Endothelial cell of umbilical vein (primary cell): ENCODE results near the gene KRT8. TPM values are rescaled to one million over a fixed set of nuclear protein-coding genes. Genes with fewer than 3 reads are reported as not detected.

Source experiments
- BruUV-seq: library from RNA; stranded (reverse); fragments of 400-500 nt; replicated peaks from 2 replicates; lab custom pipeline; 2021; lab: Mats Ljungman, UMichigan
- CTCF ChIA-PET: fragments of 300-600, 350-600 bp; sonication (Branson Sonifier 250); formaldehyde crosslinking; loops from one replicate; lab custom pipeline; 2021; ENCODE audit warnings: antibody characterized with exemption, inconsistent platforms; lab: Charles Lee
- POLR2A ChIA-PET: fragments of 300-600, 350-600 bp; sonication (Branson Sonifier 250); formaldehyde crosslinking; loops from one replicate; lab custom pipeline; 2021; ENCODE audit warnings: antibody characterized with exemption, inconsistent platforms; lab: Charles Lee
- DNase-seq: peaks from one replicate; pipeline ENCODE4 v3.0.0-alpha.2; 2011; ENCODE audit warnings: low read depth, low spot score
- FAIRE-seq: peaks from 2 replicates; lab custom pipeline; 2011; peaks lifted over from hg19 to GRCh38; lab: Jason Lieb, UNC
- H2AFZ ChIP-seq: 2 replicates; pipeline ENCODE4 v1.6.0; 2012; ENCODE audit warnings: low read depth, low read length, control low read depth, inconsistent platforms
- H3K27ac ChIP-seq: 2 replicates; pipeline ENCODE4 v1.5.1; 2011; ENCODE audit warnings: low read depth, mild to moderate bottlenecking, control low read depth, low read length, moderate library complexity; ENCODE audit not compliant: insufficient read depth
- H3K27me3 ChIP-seq, 2 experiments: 2 replicates each; pipeline versions ENCODE4 v1.6.0 to v1.6.1; 2011; ENCODE audit warnings: low read length in 2 of 2, mixed read lengths in 1 of 2; ENCODE audit not compliant: control insufficient read depth in 2 of 2, insufficient read depth in 2 of 2
- H3K36me3 ChIP-seq, 2 experiments: 2 replicates in 1 of 2; 3 replicates in 1 of 2; pipeline ENCODE4 v1.5.1; 2011; ENCODE audit warnings: low read length in 2 of 2, mild to moderate bottlenecking in 1 of 2, moderate library complexity in 1 of 2; ENCODE audit not compliant: control insufficient read depth in 2 of 2, insufficient read depth in 2 of 2; ENCODE audit errors: extremely low read depth in 1 of 2
- H3K4me1 ChIP-seq: 3 replicates; pipeline ENCODE4 v1.5.1; 2011; ENCODE audit warnings: mild to moderate bottlenecking, low read length; ENCODE audit not compliant: control insufficient read depth, insufficient read depth; ENCODE audit errors: extremely low read depth
- H3K4me2 ChIP-seq: 2 replicates; pipeline ENCODE4 v1.6.1; 2011; ENCODE audit warnings: low read length, control low read depth, mixed read lengths; ENCODE audit not compliant: insufficient read depth
- H3K4me3 ChIP-seq, 3 experiments: fragments of 200-600 bp in 1 of 3; sonication (generic), shearing (Covaris generic) in 1 of 3; replicated peaks in 1 of 3; 2 replicates each; pipeline ENCODE4 v1.5.1; 2011 to 2016; ENCODE audit warnings: control low read depth in 3 of 3, low read length in 3 of 3, mild to moderate bottlenecking in 2 of 3, inconsistent platforms in 1 of 3, low read depth in 1 of 3, moderate library complexity in 1 of 3; ENCODE audit not compliant: insufficient read depth in 1 of 3
- H3K79me2 ChIP-seq: 2 replicates; pipeline ENCODE4 v1.6.0; 2012; ENCODE audit warnings: low read length, inconsistent platforms; ENCODE audit not compliant: control insufficient read depth, insufficient read depth
- H3K9ac ChIP-seq: replicated peaks from 2 replicates; pipeline ENCODE3; 2011; ENCODE audit warnings: low read length, control low read depth; ENCODE audit not compliant: insufficient read depth; ENCODE audit errors: extremely low read depth
- H3K9me1 ChIP-seq: replicated peaks from 3 replicates; pipeline ENCODE4 v1.6.0; 2011; ENCODE audit warnings: mild to moderate bottlenecking, low read length; ENCODE audit not compliant: control insufficient read depth, insufficient read depth; ENCODE audit errors: extremely low read depth
- H3K9me3 ChIP-seq: replicated peaks from 2 replicates; pipeline ENCODE4 v1.5.1; 2012; ENCODE audit warnings: low read length, inconsistent platforms; ENCODE audit not compliant: control insufficient read depth, insufficient read depth
- H4K20me1 ChIP-seq: replicated peaks from 2 replicates; pipeline ENCODE3; 2011; ENCODE audit warnings: mild to moderate bottlenecking, low read length; ENCODE audit not compliant: control insufficient read depth, insufficient read depth; ENCODE audit errors: extremely low read depth
- CTCF ChIP-seq, 2 donors: IDR thresholded peaks; 1 replicate in 1 of 2; 2 replicates in 1 of 2; pipeline ENCODE4 v1.5.1; 2011; ENCODE audit warnings: low read length in 2 of 2, mild to moderate bottlenecking in 2 of 2, moderate library complexity in 2 of 2, control low read depth in 1 of 2, inconsistent platforms in 1 of 2, low read depth in 1 of 2; ENCODE audit not compliant: insufficient read depth in 1 of 2; ENCODE audit errors: extremely low read depth in 1 of 2
- EZH2 ChIP-seq: IDR thresholded peaks from 2 replicates; pipeline ENCODE4 v1.6.1; 2012; ENCODE audit warnings: borderline replicate concordance, low read depth, mild to moderate bottlenecking, moderate library complexity, low read length, inconsistent platforms; ENCODE audit not compliant: severe bottlenecking
- FOS ChIP-seq: IDR thresholded peaks from 2 replicates; pipeline ENCODE4 v1.6.1; 2011; ENCODE audit warnings: mild to moderate bottlenecking, low read length, moderate library complexity, borderline replicate concordance; ENCODE audit not compliant: insufficient read depth
- GATA2 ChIP-seq: IDR thresholded peaks from 2 replicates; pipeline ENCODE4 v1.7.0; 2011; ENCODE audit warnings: low read depth, mild to moderate bottlenecking, moderate library complexity, mixed read lengths, low read length; ENCODE audit not compliant: insufficient read length, insufficient read depth
- JUN ChIP-seq: IDR thresholded peaks from 2 replicates; pipeline ENCODE4 v1.6.1; 2011; ENCODE audit warnings: borderline replicate concordance, low read depth; ENCODE audit not compliant: insufficient read length, insufficient read depth
- MYC ChIP-seq: IDR thresholded peaks from one replicate; pipeline ENCODE4 v1.6.1; 2011; ENCODE audit warnings: mild to moderate bottlenecking, low read depth, low read length
- POLR2A ChIP-seq: IDR thresholded peaks from 2 replicates; pipeline ENCODE4 v1.6.1; 2012; ENCODE audit warnings: low read depth, mild to moderate bottlenecking, control low read depth, low read length
- POLR2AphosphoS5 ChIP-seq: IDR thresholded peaks from 2 replicates; pipeline ENCODE4 v1.6.1; 2012; ENCODE audit warnings: low read depth, mild to moderate bottlenecking, control low read depth, low read length, moderate library complexity; ENCODE audit not compliant: insufficient read depth
- dilution Hi-C: fragments of 300-500 bp; cut with MboI; formaldehyde crosslinking; loops from one replicate; pipeline ENCODE4 v1.15.0; 2019; ENCODE audit warnings: low sequenced_read_pairs; ENCODE audit not compliant: extremely low pct_ligation_motif_present
- intact Hi-C: fragments of 100-400 bp; cut with micrococcal nuclease; formaldehyde crosslinking; loops from one replicate; pipeline ENCODE4 v1.10.0; 2022
- polyA plus RNA-seq, 4 experiments: library from polyadenylated mRNA; depleted of rRNA in 3 of 4; stranded (reverse) in 3 of 4; unstranded in 1 of 4; fragments of >200 nt; gene quantifications; 2 replicates each; pipeline versions ENCODE4 v1.2.1 to v1.2.3, GENCODE V29; 2011 to 2012; ENCODE audit warnings: missing spikeins in 1 of 4
- total RNA-seq: library from RNA; stranded (reverse); gene quantifications from 2 replicates; pipeline ENCODE4 v1.2.3, GENCODE V29; 2021
- TF ChIP-seq, protein P1 (sequence below): IDR thresholded peaks from 2 replicates; pipeline ENCODE4 v1.6.1; 2011; ENCODE audit not compliant: insufficient read depth, insufficient read length

Gene KRT8
- total and polyA plus RNA-seq, 2 donors (not counting 3 experiments of a cell fraction or from before 2014, with no cell fraction given): 23.5 to 31.7 TPM

GRCh38 chr12:52891044-52891443 lies 13.8 kb downstream of the KRT8 start:
- dilution Hi-C loops: loop anchor here (25.0 kb wide), 1 partner anchor 96 kb away; no protein-coding TSS in a partner anchor
- FAIRE-seq: no peak
- no peak for DNase-seq
- no peak overlapping the region for H3K4me2 ChIP-seq
- H3K27ac ChIP-seq: no peak overlapping the region
- CTCF ChIA-PET: interaction anchor here (0.6 kb wide), 1 partner anchor 1016 kb away, joined by 3 read pairs; no protein-coding TSS in a partner anchor
- no peaks in the 10 kb centered on the region for H3K9me3 ChIP-seq
- intact Hi-C loops: no loop called here
- H3K9ac ChIP-seq: no peak overlapping the region
- no peaks in the 10 kb centered on the region for H3K27me3 ChIP-seq
- POLR2A ChIA-PET: no interaction called here
- no peak overlapping the region for H2AFZ ChIP-seq
- no peak for TF ChIP-seq POLR2AphosphoS5
- no peaks in the 10 kb centered on the region for H3K4me1 ChIP-seq
- no peaks in the 10 kb centered on the region for H3K36me3 ChIP-seq
- H4K20me1 ChIP-seq: no peaks in the 10 kb centered on the region
- H3K9me1 ChIP-seq: no peaks in the 10 kb centered on the region
- no peaks in the 10 kb centered on the region for H3K79me2 ChIP-seq
- BruUV-seq: no TSS peak
- no peak overlapping the region for H3K4me3 ChIP-seq

DNA sequence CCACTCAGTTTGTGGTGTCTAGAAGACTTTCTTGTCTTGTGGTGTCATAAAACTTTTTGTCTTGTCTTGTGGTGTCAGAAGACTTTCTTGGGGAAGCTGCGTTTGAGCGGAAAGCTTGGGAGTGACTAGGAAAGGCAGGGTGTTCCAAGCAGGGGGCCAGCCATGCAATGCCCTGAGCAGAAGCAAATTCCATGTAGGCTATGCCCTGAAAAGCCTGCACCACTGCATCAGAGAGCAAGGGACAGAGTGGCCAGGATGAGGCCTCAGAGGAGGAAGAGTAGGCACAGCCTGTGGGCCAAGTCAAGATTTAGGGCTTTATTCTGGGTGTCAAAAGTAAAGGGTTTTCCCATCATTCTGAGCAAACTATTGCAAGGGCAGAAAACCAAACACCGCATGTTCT lies 14.5 kb downstream of the KRT8 start:
- CTCF ChIA-PET: interaction anchor here (2.4 to 12.2 kb wide), 2 partner anchors 10 to 92 kb away, joined by 6 to 921 read pairs; no protein-coding TSS in a partner anchor
- Histone ChIP-seq H3K4me2 (no peak overlapping the region), H2AFZ (no peak overlapping the region), H3K4me3 (no peak overlapping the region), H3K4me1 (no peaks in the 10 kb centered on the region), H4K20me1 (no peaks in the 10 kb centered on the region), H3K9me3 (no peaks in the 10 kb centered on the region), H3K27me3 (no peaks in the 10 kb centered on the region), H3K79me2 (no peaks in the 10 kb centered on the region), H3K36me3 (no peaks in the 10 kb centered on the region), H3K9me1 (no peaks in the 10 kb centered on the region), H3K27ac (no peak overlapping the region), H3K9ac (no peak overlapping the region)
- no TSS peak for BruUV-seq
- DNase-seq (no peak), FAIRE-seq (no peak)
- dilution Hi-C loops: loop anchor here (25.0 kb wide), 1 partner anchor 97 kb away; no protein-coding TSS in a partner anchor
- POLR2A ChIA-PET: no interaction called here
- TF ChIP-seq MYC (no peak), CTCF (IDR thresholded peaks at IDR 0.05; ENCODE audit: extremely low read depth in 1 of 2, insufficient read depth in 1 of 2, low read depth in 1 of 2, low read length in 2 of 2) (no peak), EZH2 (no peak), JUN (no peak), POLR2A (no peak), GATA2 (no peak), POLR2AphosphoS5 (no peak), FOS (no peak)
- TF ChIP-seq, protein P1, sequence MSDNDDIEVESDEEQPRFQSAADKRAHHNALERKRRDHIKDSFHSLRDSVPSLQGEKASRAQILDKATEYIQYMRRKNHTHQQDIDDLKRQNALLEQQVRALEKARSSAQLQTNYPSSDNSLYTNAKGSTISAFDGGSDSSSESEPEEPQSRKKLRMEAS: no peak
- intact Hi-C loops: no loop called here
